Measurements from ENCODE around the gene PRDX5. TPM values are rescaled to one million over a fixed set of nuclear protein-coding genes. Genes with fewer than 3 reads are reported as not detected.
"Not testable (repeated sequence)": the region's sequence is repeated elsewhere in the genome, so short reads cannot be mapped to it uniquely, and the experiment has no call there.

PRDX5 gene
- total RNA-seq, 1 donor from 2014 or later = 357 TPM

DNA sequence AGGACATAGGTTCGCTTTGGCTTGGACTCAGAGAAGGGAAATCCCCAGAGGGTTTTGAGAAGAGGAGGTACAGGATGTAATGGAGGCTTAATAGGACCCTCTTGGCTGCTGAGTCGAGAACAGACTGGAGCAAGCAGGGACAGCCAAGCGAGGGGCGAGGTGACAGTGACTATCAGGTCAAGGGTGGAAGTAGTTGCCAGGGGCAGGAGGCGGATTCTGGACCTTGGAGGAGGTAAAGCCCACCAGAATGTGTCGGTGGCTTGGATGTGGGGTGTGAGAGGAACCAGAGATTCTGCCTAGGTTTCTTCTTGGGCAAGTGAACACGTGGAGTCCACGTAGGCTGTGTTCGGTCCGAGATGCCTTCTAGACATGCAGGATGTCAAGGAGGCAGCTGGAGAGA, 5.0 kb upstream of the PRDX5 start:
- no peak for DNase-seq (ENCODE audit: low read depth)
- TF ChIP-seq, protein P1, sequence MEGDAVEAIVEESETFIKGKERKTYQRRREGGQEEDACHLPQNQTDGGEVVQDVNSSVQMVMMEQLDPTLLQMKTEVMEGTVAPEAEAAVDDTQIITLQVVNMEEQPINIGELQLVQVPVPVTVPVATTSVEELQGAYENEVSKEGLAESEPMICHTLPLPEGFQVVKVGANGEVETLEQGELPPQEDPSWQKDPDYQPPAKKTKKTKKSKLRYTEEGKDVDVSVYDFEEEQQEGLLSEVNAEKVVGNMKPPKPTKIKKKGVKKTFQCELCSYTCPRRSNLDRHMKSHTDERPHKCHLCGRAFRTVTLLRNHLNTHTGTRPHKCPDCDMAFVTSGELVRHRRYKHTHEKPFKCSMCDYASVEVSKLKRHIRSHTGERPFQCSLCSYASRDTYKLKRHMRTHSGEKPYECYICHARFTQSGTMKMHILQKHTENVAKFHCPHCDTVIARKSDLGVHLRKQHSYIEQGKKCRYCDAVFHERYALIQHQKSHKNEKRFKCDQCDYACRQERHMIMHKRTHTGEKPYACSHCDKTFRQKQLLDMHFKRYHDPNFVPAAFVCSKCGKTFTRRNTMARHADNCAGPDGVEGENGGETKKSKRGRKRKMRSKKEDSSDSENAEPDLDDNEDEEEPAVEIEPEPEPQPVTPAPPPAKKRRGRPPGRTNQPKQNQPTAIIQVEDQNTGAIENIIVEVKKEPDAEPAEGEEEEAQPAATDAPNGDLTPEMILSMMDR (conservative IDR thresholded peaks at IDR 0.05; ENCODE audit: low read depth, low read length) = no peak
- no peak overlapping the region for H3K4me3 ChIP-seq (ENCODE audit: low read depth, low read length)

DNA sequence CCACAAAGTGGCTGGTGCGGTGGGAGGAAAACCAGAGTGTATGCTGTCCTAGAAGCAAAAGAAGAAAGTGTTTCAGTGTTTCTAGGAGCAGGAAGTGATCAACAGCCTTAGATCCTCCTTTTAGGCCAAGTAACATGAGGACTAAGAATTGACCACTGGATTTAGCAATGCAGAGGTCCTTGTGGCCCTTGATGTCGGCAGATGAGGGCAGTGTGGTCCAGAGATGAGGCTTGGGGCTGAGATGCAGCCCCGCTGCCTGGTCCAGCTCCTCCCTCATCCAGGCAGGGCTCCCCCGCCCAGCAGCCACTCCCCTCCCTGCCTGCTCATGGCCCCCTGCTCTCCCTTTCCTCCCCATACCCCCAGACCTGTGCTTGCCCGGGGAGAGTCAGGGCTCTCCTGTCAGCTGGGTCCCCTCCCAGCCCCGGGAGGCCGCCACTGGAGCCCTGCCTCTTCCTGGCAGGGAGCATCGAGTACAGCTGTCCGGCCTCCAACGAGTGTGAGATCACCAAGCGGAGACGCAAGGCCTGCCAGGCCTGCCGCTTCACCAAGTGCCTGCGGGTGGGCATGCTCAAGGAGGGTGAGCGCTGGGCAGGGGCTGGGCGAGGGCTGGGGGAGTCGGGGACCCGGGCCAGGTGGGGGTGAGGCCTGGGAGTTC, 4.3 kb upstream of the PRDX5 start:
- TF ChIP-seq, protein P1 (conservative IDR thresholded peaks at IDR 0.05; ENCODE audit: low read depth, low read length) = no peak
- DNase-seq (ENCODE audit: low read depth) = no peak
- H3K4me3 ChIP-seq (ENCODE audit: low read depth, low read length) = no peak overlapping the region

DNA sequence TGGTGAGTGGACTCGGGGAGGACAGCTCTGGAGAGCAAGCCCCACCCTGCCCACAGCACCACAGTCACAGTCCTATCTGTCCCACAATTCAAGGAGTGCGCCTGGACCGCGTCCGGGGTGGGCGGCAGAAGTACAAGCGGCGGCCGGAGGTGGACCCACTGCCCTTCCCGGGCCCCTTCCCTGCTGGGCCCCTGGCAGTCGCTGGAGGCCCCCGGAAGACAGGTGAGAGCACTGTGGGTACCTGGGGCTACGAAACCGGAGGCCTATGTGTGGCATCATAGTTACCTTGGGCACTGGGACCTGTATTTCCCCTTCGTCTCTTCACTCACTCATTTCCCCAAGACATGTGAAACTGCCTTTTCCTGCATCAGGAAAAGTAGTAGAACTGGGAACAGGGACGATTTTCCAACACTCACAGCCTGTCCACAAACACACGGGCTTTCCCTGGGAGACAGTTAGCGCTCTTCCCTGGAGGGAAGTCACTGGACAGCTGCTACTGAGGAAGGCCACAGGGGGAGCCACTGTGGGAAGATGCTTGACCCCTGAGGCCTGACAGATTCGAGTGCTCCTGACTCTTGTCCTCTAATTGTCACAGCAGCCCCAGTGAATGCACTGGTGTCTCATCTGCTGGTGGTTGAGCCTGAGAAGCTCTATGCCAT, 3.6 kb upstream of the PRDX5 start:
- no peak for DNase-seq (ENCODE audit: low read depth)
- no peak overlapping the region for H3K4me3 ChIP-seq (ENCODE audit: low read depth, low read length)
- TF ChIP-seq, protein P1 (conservative IDR thresholded peaks at IDR 0.05; ENCODE audit: low read depth, low read length) = peak; percentile 28

DNA sequence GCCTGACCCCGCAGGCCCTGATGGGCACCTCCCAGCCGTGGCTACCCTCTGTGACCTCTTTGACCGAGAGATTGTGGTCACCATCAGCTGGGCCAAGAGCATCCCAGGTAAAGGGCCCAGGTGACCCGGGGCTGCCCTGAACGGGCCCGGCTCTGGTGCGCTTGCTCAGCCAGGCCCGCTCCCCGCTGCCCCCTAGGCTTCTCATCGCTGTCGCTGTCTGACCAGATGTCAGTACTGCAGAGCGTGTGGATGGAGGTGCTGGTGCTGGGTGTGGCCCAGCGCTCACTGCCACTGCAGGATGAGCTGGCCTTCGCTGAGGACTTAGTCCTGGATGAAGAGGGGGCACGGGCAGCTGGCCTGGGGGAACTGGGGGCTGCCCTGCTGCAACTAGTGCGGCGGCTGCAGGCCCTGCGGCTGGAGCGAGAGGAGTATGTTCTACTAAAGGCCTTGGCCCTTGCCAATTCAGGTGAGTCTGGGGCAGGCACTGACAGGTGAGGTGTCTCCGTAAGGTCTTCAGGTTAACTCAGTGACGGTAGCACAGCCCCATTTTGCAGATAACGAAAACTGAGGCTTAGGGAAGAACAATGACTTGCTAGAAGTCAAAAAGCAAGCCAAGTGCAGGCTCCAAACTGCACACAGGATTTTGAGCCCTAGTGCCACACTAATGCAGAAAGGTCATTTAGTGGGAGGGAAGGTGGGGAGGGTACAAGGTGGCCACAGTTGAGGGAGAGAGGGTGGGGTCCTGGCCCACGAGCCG, 2.9 kb upstream of the PRDX5 start:
- TF ChIP-seq, protein P1 (conservative IDR thresholded peaks at IDR 0.05; ENCODE audit: low read depth, low read length) = no peak
- no peak overlapping the region for H3K4me3 ChIP-seq (ENCODE audit: low read depth, low read length)
- no peak for DNase-seq (ENCODE audit: low read depth)

DNA sequence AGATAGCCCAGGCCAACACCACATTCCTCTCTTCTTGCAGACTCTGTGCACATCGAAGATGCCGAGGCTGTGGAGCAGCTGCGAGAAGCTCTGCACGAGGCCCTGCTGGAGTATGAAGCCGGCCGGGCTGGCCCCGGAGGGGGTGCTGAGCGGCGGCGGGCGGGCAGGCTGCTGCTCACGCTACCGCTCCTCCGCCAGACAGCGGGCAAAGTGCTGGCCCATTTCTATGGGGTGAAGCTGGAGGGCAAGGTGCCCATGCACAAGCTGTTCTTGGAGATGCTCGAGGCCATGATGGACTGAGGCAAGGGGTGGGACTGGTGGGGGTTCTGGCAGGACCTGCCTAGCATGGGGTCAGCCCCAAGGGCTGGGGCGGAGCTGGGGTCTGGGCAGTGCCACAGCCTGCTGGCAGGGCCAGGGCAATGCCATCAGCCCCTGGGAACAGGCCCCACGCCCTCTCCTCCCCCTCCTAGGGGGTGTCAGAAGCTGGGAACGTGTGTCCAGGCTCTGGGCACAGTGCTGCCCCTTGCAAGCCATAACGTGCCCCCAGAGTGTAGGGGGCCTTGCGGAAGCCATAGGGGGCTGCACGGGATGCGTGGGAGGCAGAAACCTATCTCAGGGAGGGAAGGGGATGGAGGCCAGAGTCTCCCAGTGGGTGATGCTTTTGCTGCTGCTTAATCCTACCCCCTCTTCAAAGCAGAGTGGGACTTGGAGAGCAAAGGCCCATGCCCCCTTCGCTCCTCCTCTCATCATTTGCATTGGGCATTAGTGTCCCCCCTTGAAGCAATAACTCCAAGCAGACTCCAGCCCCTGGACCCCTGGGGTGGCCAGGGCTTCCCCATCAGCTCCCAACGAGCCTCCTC, 2.0 kb upstream of the PRDX5 start:
- DNase-seq (ENCODE audit: low read depth); H3K4me3 ChIP-seq (ENCODE audit: low read depth, low read length): not testable (repeated sequence)

DNA sequence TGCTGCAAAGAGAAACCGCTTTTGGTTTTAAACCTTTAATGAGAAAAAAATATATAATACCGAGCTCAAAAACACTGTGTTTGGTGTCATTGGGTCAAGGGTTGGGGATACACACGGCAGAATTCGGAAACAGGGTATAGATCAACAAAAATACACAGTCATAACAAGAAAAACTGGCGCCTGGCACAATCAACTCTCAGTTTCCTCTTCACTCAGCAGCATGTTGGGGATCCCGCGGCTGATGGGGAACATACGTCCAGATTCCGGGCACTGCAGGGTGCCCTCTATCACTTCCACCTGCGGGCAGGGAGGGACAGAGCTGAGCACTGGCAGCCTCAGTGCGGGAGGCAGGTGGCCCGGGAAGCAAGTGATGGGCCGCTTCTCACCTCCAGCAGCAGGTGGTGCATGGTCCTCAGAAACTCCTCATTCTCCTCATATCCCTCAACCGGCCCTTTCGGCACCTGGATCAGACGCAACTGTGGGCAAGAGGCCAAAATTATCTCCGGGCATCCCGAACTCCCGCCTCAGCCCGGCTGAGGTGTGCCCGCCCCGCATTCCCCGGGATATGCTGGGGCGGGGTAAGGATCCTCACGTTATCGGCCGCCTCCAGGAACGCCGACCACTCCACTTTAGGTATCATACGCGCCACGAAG, 1.1 kb upstream of the PRDX5 start:
- DNase-seq (ENCODE audit: low read depth) = no peak
- TF ChIP-seq, protein P1 (conservative IDR thresholded peaks at IDR 0.05; ENCODE audit: low read depth, low read length) = peak; percentile 42
- H3K4me3 ChIP-seq (ENCODE audit: low read depth, low read length) = peak overlapping the region; percentile 97

All from epithelial cell of proximal tubule (primary cell).